Measurements from ENCODE around the gene ASPA.

The ASPA gene

GRCh38 chr17:3547628-3548027, 71.8 kb downstream of the ASPA start:
- no peaks in the 10 kb centered on the region for H3K4me1 ChIP-seq (ENCODE audit: control insufficient read depth, insufficient read depth, low read length, poor library complexity, severe bottlenecking)
- H3K36me3 ChIP-seq (ENCODE audit: control insufficient read depth, insufficient read depth, low read length): no peaks in the 10 kb centered on the region
- H3K4me3 ChIP-seq (ENCODE audit: extremely low read depth, insufficient read depth, low read length, poor library complexity, severe bottlenecking): no peak overlapping the region
- H3K9me3 ChIP-seq (ENCODE audit: control insufficient read depth, low read length): no peaks in the 10 kb centered on the region
- WGBS, 2 experiments (ENCODE audit: insufficient coverage in 2 of 2): 80 to 82% methylated on average over 6 to 8 of the region's 11 CpGs
- no peak overlapping the region for H3K27ac ChIP-seq (ENCODE audit: low read depth, low read length, severe bottlenecking)

DNA sequence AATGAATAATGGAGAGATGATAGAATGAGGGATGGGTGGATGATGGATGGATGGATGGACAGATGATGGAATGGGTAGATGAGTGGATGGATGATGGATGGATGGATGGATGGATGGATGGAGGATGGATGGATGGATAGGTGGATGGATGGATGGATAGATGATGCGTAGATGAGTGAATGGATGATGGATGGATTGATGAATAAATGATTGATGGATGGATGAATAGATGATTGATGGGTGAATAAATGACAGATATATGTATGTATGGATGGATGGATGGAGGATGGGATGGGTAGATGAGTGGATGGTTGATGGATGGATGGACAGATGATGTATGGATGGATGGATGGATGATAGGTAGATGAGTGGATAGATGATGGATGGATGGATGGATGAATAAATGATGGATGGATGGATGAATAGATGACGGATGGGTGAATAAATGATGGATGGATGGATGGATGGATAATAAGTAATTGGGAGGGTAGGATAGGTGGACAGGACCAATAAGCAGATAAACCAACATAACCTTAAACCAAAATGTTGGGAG, 73.9 kb downstream of the ASPA start:
- H3K4me3 ChIP-seq (ENCODE audit: extremely low read depth, insufficient read depth, low read length, poor library complexity, severe bottlenecking): no peak overlapping the region
- H3K36me3 ChIP-seq (ENCODE audit: control insufficient read depth, insufficient read depth, low read length): no peaks in the 10 kb centered on the region
- WGBS, 2 experiments (ENCODE audit: insufficient coverage in 2 of 2): 90 to 100% methylated on average over 2 of the region's 2 CpGs
- H3K9me3 ChIP-seq (ENCODE audit: control insufficient read depth, low read length): no peaks in the 10 kb centered on the region
- no peak overlapping the region for H3K27ac ChIP-seq (ENCODE audit: low read depth, low read length, severe bottlenecking)
- no peaks in the 10 kb centered on the region for H3K4me1 ChIP-seq (ENCODE audit: control insufficient read depth, insufficient read depth, low read length, poor library complexity, severe bottlenecking)

DNA sequence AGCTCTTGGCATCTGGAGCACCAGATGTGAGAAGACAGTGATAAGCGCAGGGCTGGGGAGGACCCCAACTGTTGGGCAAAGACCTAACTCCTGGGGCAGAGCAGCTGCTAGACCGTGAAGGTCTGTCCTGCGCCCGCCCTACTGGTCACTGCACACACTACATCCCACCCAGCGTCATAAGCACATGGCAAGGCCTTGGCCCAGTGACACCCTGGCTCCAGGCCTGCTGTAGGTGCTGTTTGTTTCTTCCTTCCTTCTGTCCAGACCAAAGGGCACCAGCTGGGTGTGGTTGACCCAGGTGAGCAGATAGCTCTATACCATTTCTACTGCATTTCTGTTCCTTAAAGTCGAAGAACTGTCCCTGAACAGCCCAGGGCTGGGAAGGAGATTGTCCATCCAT, 75.4 kb downstream of the ASPA start:
- H3K4me1 ChIP-seq (ENCODE audit: control insufficient read depth, insufficient read depth, low read length, poor library complexity, severe bottlenecking): no peaks in the 10 kb centered on the region
- H3K36me3 ChIP-seq (ENCODE audit: control insufficient read depth, insufficient read depth, low read length): no peaks in the 10 kb centered on the region
- H3K27ac ChIP-seq (ENCODE audit: low read depth, low read length, severe bottlenecking): no peak overlapping the region
- H3K9me3 ChIP-seq (ENCODE audit: control insufficient read depth, low read length): no peaks in the 10 kb centered on the region
- H3K4me3 ChIP-seq (ENCODE audit: extremely low read depth, insufficient read depth, low read length, poor library complexity, severe bottlenecking): no peak overlapping the region
- 89 to 94% methylated on average over 2 to 4 of the region's 6 CpGs for WGBS, 2 experiments (ENCODE audit: insufficient coverage in 2 of 2)

- WGBS, 2 experiments (ENCODE audit: insufficient coverage in 2 of 2): 84 to 89% methylated on average over 6 to 7 of the region's 7 CpGs
Measured at GRCh38 chr17:3552916-3553315, 77.1 kb downstream of the ASPA start.

More at GRCh38 chr17:3552916-3553315, 77.1 kb downstream of the ASPA start:
- Histone ChIP-seq H3K4me1 (ENCODE audit: control insufficient read depth, insufficient read depth, low read length, poor library complexity, severe bottlenecking) (no peaks in the 10 kb centered on the region), H3K27ac (ENCODE audit: low read depth, low read length, severe bottlenecking) (no peak overlapping the region), H3K36me3 (ENCODE audit: control insufficient read depth, insufficient read depth, low read length) (no peaks in the 10 kb centered on the region), H3K4me3 (ENCODE audit: extremely low read depth, insufficient read depth, low read length, poor library complexity, severe bottlenecking) (no peak overlapping the region), H3K9me3 (ENCODE audit: control insufficient read depth, low read length) (no peaks in the 10 kb centered on the region)

Data from mesodermal cell (in vitro differentiated cells).